Testis (tissue), 2 donors: Measurements from ENCODE around the gene FHIT.

Experiments used
- CTCF ChIP-seq, 3 experiments: fragments of 450-650 bp in 2 of 3; fragments of 200-600 bp in 1 of 3; sonication (generic) in 1 of 3; IDR thresholded peaks; one replicate each; pipeline ENCODE4 v1.5.1; 2016 to 2019; ENCODE audit warnings: antibody characterized with exemption in 3 of 3, mild to moderate bottlenecking in 2 of 3, moderate library complexity in 1 of 3
- POLR2A ChIP-seq: fragments of 450-650 bp; IDR thresholded peaks from one replicate; pipeline ENCODE4 v1.6.1; 2017; ENCODE audit warnings: antibody characterized with exemption, mild to moderate bottlenecking, moderate library complexity

- TF ChIP-seq CTCF (IDR thresholded peaks at IDR 0.05), result no peak
- TF ChIP-seq POLR2A, result no peak
Measured at GRCh38 chr3:59914251-59914650, 1337.0 kb downstream of the FHIT start.
